ENCODE data around the gene GOLGB1.

DNA sequence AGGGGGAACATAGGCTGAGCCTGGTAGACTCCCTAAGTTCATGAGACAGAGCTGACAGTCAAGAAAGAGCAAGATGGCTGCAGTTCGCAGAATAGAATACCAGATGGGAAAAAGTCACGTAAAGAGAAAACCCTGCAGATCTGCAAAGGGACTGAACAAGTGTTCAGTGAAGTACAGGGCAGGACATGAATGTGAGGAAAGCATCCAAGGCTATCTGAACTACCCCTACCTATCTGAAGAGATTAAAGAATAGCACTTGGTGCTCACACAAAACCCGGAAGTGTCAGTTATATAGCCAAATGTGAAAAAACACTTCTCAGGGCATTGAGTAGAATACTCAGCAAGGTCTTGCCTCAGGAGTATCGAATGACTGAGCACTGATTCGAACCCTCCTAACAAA, 44.0 kb downstream of the GOLGB1 start:
- TF ChIP-seq, protein P1, sequence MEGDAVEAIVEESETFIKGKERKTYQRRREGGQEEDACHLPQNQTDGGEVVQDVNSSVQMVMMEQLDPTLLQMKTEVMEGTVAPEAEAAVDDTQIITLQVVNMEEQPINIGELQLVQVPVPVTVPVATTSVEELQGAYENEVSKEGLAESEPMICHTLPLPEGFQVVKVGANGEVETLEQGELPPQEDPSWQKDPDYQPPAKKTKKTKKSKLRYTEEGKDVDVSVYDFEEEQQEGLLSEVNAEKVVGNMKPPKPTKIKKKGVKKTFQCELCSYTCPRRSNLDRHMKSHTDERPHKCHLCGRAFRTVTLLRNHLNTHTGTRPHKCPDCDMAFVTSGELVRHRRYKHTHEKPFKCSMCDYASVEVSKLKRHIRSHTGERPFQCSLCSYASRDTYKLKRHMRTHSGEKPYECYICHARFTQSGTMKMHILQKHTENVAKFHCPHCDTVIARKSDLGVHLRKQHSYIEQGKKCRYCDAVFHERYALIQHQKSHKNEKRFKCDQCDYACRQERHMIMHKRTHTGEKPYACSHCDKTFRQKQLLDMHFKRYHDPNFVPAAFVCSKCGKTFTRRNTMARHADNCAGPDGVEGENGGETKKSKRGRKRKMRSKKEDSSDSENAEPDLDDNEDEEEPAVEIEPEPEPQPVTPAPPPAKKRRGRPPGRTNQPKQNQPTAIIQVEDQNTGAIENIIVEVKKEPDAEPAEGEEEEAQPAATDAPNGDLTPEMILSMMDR (IDR thresholded peaks at IDR 0.05; ENCODE audit: poor library complexity): no peak
- no peak for TF ChIP-seq EZH2 (IDR thresholded peaks at IDR 0.05; ENCODE audit: borderline replicate concordance)
